ENCODE results near the gene MTHFD1L.
"Not testable (repeated sequence)": the region's sequence is repeated elsewhere in the genome, so short reads cannot be mapped to it uniquely, and the experiment has no call there.

Gene MTHFD1L

GRCh38 chr6:151027936-151028838, 162.7 kb downstream of the MTHFD1L start:
- H3K4me3 ChIP-seq (ENCODE audit: low read depth, low read length): no peak overlapping the region
- no peak overlapping the region for H3K9ac ChIP-seq (ENCODE audit: low read length)
- no peaks in the 10 kb centered on the region for H3K9me3 ChIP-seq (ENCODE audit: control insufficient read depth, insufficient read depth, low read depth, low read length)
- H3K27me3 ChIP-seq (ENCODE audit: control insufficient read depth, insufficient read depth, low read length): no peaks in the 10 kb centered on the region
- no peaks in the 10 kb centered on the region for H3K4me1 ChIP-seq (ENCODE audit: control insufficient read depth, insufficient read depth, low read length)
- H3K36me3 ChIP-seq (ENCODE audit: control insufficient read depth, insufficient read depth, low read length): peaks cover 31% of the 10 kb centered on the region
- H3K27ac ChIP-seq (ENCODE audit: low read depth, low read length): no peak overlapping the region

- Histone ChIP-seq H3K9me3 (ENCODE audit: control insufficient read depth, insufficient read depth, low read depth, low read length) (no peaks in the 10 kb centered on the region), H3K27ac (ENCODE audit: low read depth, low read length) (no peak overlapping the region), H3K9ac (ENCODE audit: low read length) (no peak overlapping the region), H3K36me3 (ENCODE audit: control insufficient read depth, insufficient read depth, low read length) (peaks cover 26% of the 10 kb centered on the region), H3K4me1 (ENCODE audit: control insufficient read depth, insufficient read depth, low read length) (no peaks in the 10 kb centered on the region), H3K4me3 (ENCODE audit: low read depth, low read length) (no peak overlapping the region), H3K27me3 (ENCODE audit: control insufficient read depth, insufficient read depth, low read length) (no peaks in the 10 kb centered on the region)
These were observed 164.5 kb downstream of the MTHFD1L start for GRCh38 chr6:151029970-151030369.

- Histone ChIP-seq H3K36me3 (ENCODE audit: control insufficient read depth, insufficient read depth, low read length) (peaks cover 35% of the 10 kb centered on the region), H3K27me3 (ENCODE audit: control insufficient read depth, insufficient read depth, low read length) (no peaks in the 10 kb centered on the region), H3K9me3 (ENCODE audit: control insufficient read depth, insufficient read depth, low read depth, low read length) (no peaks in the 10 kb centered on the region), H3K9ac (ENCODE audit: low read length) (no peak overlapping the region), H3K27ac (ENCODE audit: low read depth, low read length) (no peak overlapping the region), H3K4me3 (ENCODE audit: low read depth, low read length) (no peak overlapping the region), H3K4me1 (ENCODE audit: control insufficient read depth, insufficient read depth, low read length) (no peaks in the 10 kb centered on the region)
These were observed 166.5 kb downstream of the MTHFD1L start for GRCh38 chr6:151032034-151032433.

GRCh38 chr6:151034825-151035781, 169.6 kb downstream of the MTHFD1L start:
- H3K36me3 ChIP-seq (ENCODE audit: control insufficient read depth, insufficient read depth, low read length): peaks cover 43% of the 10 kb centered on the region
- no peaks in the 10 kb centered on the region for H3K4me1 ChIP-seq (ENCODE audit: control insufficient read depth, insufficient read depth, low read length)
- H3K9ac ChIP-seq (ENCODE audit: low read length): no peak overlapping the region

GRCh38 chr6:151036211-151036721, 170.8 kb downstream of the MTHFD1L start:
- H3K4me3 ChIP-seq (ENCODE audit: low read depth, low read length); H3K9ac ChIP-seq (ENCODE audit: low read length); H3K27ac ChIP-seq (ENCODE audit: low read depth, low read length); H3K9me3 ChIP-seq (ENCODE audit: control insufficient read depth, insufficient read depth, low read depth, low read length); H3K4me1 ChIP-seq (ENCODE audit: control insufficient read depth, insufficient read depth, low read length); H3K27me3 ChIP-seq (ENCODE audit: control insufficient read depth, insufficient read depth, low read length): not testable (repeated sequence)
- H3K36me3 ChIP-seq (ENCODE audit: control insufficient read depth, insufficient read depth, low read length): peaks cover 49% of the 10 kb centered on the region

More at GRCh38 chr6:151034825-151035781, 169.6 kb downstream of the MTHFD1L start:
- no peak overlapping the region for H3K4me3 ChIP-seq (ENCODE audit: low read depth, low read length)
- H3K27ac ChIP-seq (ENCODE audit: low read depth, low read length): no peak overlapping the region
- H3K27me3 ChIP-seq (ENCODE audit: control insufficient read depth, insufficient read depth, low read length): no peaks in the 10 kb centered on the region
- H3K9me3 ChIP-seq (ENCODE audit: control insufficient read depth, insufficient read depth, low read depth, low read length): no peaks in the 10 kb centered on the region

- H3K27ac ChIP-seq (ENCODE audit: low read depth, low read length): no peak overlapping the region
- no peaks in the 10 kb centered on the region for H3K9me3 ChIP-seq (ENCODE audit: control insufficient read depth, insufficient read depth, low read depth, low read length)
- no peaks in the 10 kb centered on the region for H3K27me3 ChIP-seq (ENCODE audit: control insufficient read depth, insufficient read depth, low read length)
- H3K36me3 ChIP-seq (ENCODE audit: control insufficient read depth, insufficient read depth, low read length): peaks cover 50% of the 10 kb centered on the region
- no peaks in the 10 kb centered on the region for H3K4me1 ChIP-seq (ENCODE audit: control insufficient read depth, insufficient read depth, low read length)
- H3K9ac ChIP-seq (ENCODE audit: low read length): no peak overlapping the region
- H3K4me3 ChIP-seq (ENCODE audit: low read depth, low read length): no peak overlapping the region
These were observed 171.6 kb downstream of the MTHFD1L start for GRCh38 chr6:151036869-151037680.

- Histone ChIP-seq H3K9ac (ENCODE audit: low read length) (no peak overlapping the region), H3K27me3 (ENCODE audit: control insufficient read depth, insufficient read depth, low read length) (no peaks in the 10 kb centered on the region), H3K27ac (ENCODE audit: low read depth, low read length) (no peak overlapping the region), H3K9me3 (ENCODE audit: control insufficient read depth, insufficient read depth, low read depth, low read length) (no peaks in the 10 kb centered on the region), H3K4me1 (ENCODE audit: control insufficient read depth, insufficient read depth, low read length) (no peaks in the 10 kb centered on the region), H3K4me3 (ENCODE audit: low read depth, low read length) (no peak overlapping the region), H3K36me3 (ENCODE audit: control insufficient read depth, insufficient read depth, low read length) (peaks cover 45% of the 10 kb centered on the region)
These were observed 173.1 kb downstream of the MTHFD1L start for GRCh38 chr6:151038616-151039015.

- Histone ChIP-seq H3K4me1 (ENCODE audit: control insufficient read depth, insufficient read depth, low read length) (peaks cover 20% of the 10 kb centered on the region), H3K36me3 (ENCODE audit: control insufficient read depth, insufficient read depth, low read length) (peaks cover 34% of the 10 kb centered on the region), H3K9ac (ENCODE audit: low read length) (peak overlapping the region; percentile 7), H3K27ac (ENCODE audit: low read depth, low read length) (peak overlapping the region; percentile 36; the same call in 1 of the 2 replicates)
- not testable (repeated sequence) for H3K4me3 ChIP-seq (ENCODE audit: low read depth, low read length); H3K9me3 ChIP-seq (ENCODE audit: control insufficient read depth, insufficient read depth, low read depth, low read length); H3K27me3 ChIP-seq (ENCODE audit: control insufficient read depth, insufficient read depth, low read length)
These were observed 175.5 kb downstream of the MTHFD1L start for GRCh38 chr6:151040888-151041521.

- Histone ChIP-seq H3K27me3 (ENCODE audit: control insufficient read depth, insufficient read depth, low read length) (no peaks in the 10 kb centered on the region), H3K27ac (ENCODE audit: low read depth, low read length) (peak overlapping the region; percentile 36; the same call in 1 of the 2 replicates), H3K4me3 (ENCODE audit: low read depth, low read length) (no peak overlapping the region), H3K9me3 (ENCODE audit: control insufficient read depth, insufficient read depth, low read depth, low read length) (no peaks in the 10 kb centered on the region), H3K9ac (ENCODE audit: low read length) (no peak overlapping the region), H3K36me3 (ENCODE audit: control insufficient read depth, insufficient read depth, low read length) (peaks cover 31% of the 10 kb centered on the region), H3K4me1 (ENCODE audit: control insufficient read depth, insufficient read depth, low read length) (peaks cover 20% of the 10 kb centered on the region)
These were observed 176.2 kb downstream of the MTHFD1L start for GRCh38 chr6:151041686-151042085.

- H3K9me3 ChIP-seq (ENCODE audit: control insufficient read depth, insufficient read depth, low read depth, low read length); H3K27ac ChIP-seq (ENCODE audit: low read depth, low read length); H3K27me3 ChIP-seq (ENCODE audit: control insufficient read depth, insufficient read depth, low read length); H3K4me3 ChIP-seq (ENCODE audit: low read depth, low read length); H3K9ac ChIP-seq (ENCODE audit: low read length): not testable (repeated sequence)
- Histone ChIP-seq H3K36me3 (ENCODE audit: control insufficient read depth, insufficient read depth, low read length) (peaks cover 20% of the 10 kb centered on the region), H3K4me1 (ENCODE audit: control insufficient read depth, insufficient read depth, low read length) (peaks cover 20% of the 10 kb centered on the region)
These were observed 177.4 kb downstream of the MTHFD1L start for GRCh38 chr6:151042911-151043330.

Measured in HUES6 (cell line).